HCT116 (cell line): ENCODE data around the gene HDAC11. TPM values are rescaled to one million over a fixed set of nuclear protein-coding genes. Genes with fewer than 3 reads are reported as not detected.
"Not testable (repeated sequence)": the region's sequence is repeated elsewhere in the genome, so short reads cannot be mapped to it uniquely, and the experiment has no call there.

Experiments used
- ATAC-seq: fragments of 200-7000 bp; cut with Tn5 transposase; 2 replicates; pipeline ENCODE4 v1.9.1; 2020; ENCODE audit warnings: mild to moderate bottlenecking, moderate library complexity
- BruUV-seq: library from RNA; stranded (reverse); fragments of 400-500 nt; replicated peaks from 2 replicates; lab custom pipeline; 2021; lab: Mats Ljungman, UMichigan
- CTCF ChIA-PET: fragments of 300-600 bp; sonication (Branson Sonifier 250); formaldehyde crosslinking; loops from one replicate; lab custom pipeline; 2021; ENCODE audit warnings: antibody characterized with exemption; lab: Charles Lee
- POLR2A ChIA-PET: fragments of 300-600, 350-600 bp; sonication (Branson Sonifier 250); formaldehyde crosslinking; loops from one replicate; lab custom pipeline; 2021; ENCODE audit warnings: antibody characterized with exemption; lab: Charles Lee
- RAD21 ChIA-PET, 2 experiments: fragments of 300-600 bp; sonication (Branson Sonifier 250); formaldehyde crosslinking; loops; one replicate each; lab custom pipeline; 2023; ENCODE audit warnings: low total read pairs in 2 of 2; ENCODE audit not compliant: uncharacterized antibody in 2 of 2, unreplicated experiment in 2 of 2, low non-redundant PET in 1 of 2; lab: Charles Lee
- DNase-seq: peaks from one replicate; pipeline ENCODE4 v3.0.0-alpha.2; 2010; ENCODE audit warnings: low read depth, low spot score
- H2AFZ ChIP-seq: fragments of 200-600 bp; shearing (Covaris generic), sonication (generic); 2 replicates; pipeline ENCODE4 v1.6.1; 2017; ENCODE audit warnings: low read depth, mixed run types, mixed read lengths, antibody characterized with exemption, low read length; ENCODE audit not compliant: poor library complexity, severe bottlenecking
- H3K27ac ChIP-seq: 2 replicates; pipeline ENCODE4 v1.5.1; 2012; ENCODE audit warnings: low read depth, low read length
- H3K27me3 ChIP-seq: fragments of 200-600 bp; sonication (generic); 2 replicates; pipeline ENCODE4 v1.6.1; 2016; ENCODE audit warnings: mixed run types, low read length, mixed read lengths; ENCODE audit not compliant: insufficient read depth
- H3K36me3 ChIP-seq, 2 experiments: fragments of 200-500 bp in 1 of 2; fragments of 200-600 bp in 1 of 2; sonication (Bioruptor generic) in 1 of 2; sonication (generic) in 1 of 2; 2 replicates each; pipeline versions ENCODE4 v1.5.1 to v1.6.1; 2014 to 2016; ENCODE audit warnings: low read length in 2 of 2, inconsistent platforms in 1 of 2, mixed read lengths in 1 of 2, mixed run types in 1 of 2; ENCODE audit not compliant: insufficient read depth in 2 of 2, control insufficient read depth in 1 of 2
- H3K4me1 ChIP-seq, 2 experiments: fragments of 200-600 bp in 1 of 2; sonication (generic) in 1 of 2; 2 replicates each; pipeline versions ENCODE4 v1.5.1 to v1.6.1; 2012 to 2017; ENCODE audit warnings: low read length in 2 of 2, inconsistent platforms in 1 of 2, mild to moderate bottlenecking in 1 of 2, mixed read lengths in 1 of 2, mixed run types in 1 of 2, moderate library complexity in 1 of 2; ENCODE audit not compliant: insufficient read depth in 2 of 2, control insufficient read depth in 1 of 2
- H3K4me2 ChIP-seq: fragments of 200-600 bp; sonication (generic); 2 replicates; pipeline ENCODE4 v1.6.1; 2017; ENCODE audit warnings: mixed run types, low read length, mixed read lengths
- H3K4me3 ChIP-seq, 2 experiments: fragments of 200-600 bp in 1 of 2; sonication (generic) in 1 of 2; replicated peaks in 1 of 2; 2 replicates each; pipeline ENCODE4 v1.5.1; 2011 to 2016; ENCODE audit warnings: low read length in 2 of 2, control low read depth in 1 of 2, low read depth in 1 of 2, mild to moderate bottlenecking in 1 of 2, mixed read lengths in 1 of 2, mixed run types in 1 of 2
- H3K79me2 ChIP-seq: fragments of 200-600 bp; sonication (generic); 2 replicates; pipeline ENCODE4 v1.6.1; 2017; ENCODE audit warnings: mild to moderate bottlenecking, mixed run types, low read length, moderate library complexity, mixed read lengths; ENCODE audit not compliant: insufficient read depth
- H3K9ac ChIP-seq: fragments of 200-600 bp; sonication (generic); 2 replicates; pipeline ENCODE4 v1.6.1; 2016; ENCODE audit warnings: low read length, mixed read lengths
- H3K9me2 ChIP-seq: fragments of 200-600 bp; sonication (generic), shearing (Covaris generic); 2 replicates; pipeline ENCODE4 v1.6.1; 2017; ENCODE audit warnings: mixed run types, mild to moderate bottlenecking, moderate library complexity; ENCODE audit not compliant: insufficient read depth
- H3K9me3 ChIP-seq, 2 experiments: fragments of 200-500 bp in 1 of 2; fragments of 200-600 bp in 1 of 2; sonication (Bioruptor generic) in 1 of 2; sonication (generic) in 1 of 2; 2 replicates each; pipeline ENCODE4 v1.6.1; 2014 to 2017; ENCODE audit warnings: low read length in 2 of 2, mixed read lengths in 2 of 2, inconsistent platforms in 1 of 2, low read depth in 1 of 2, mild to moderate bottlenecking in 1 of 2, mixed run types in 1 of 2, moderate library complexity in 1 of 2; ENCODE audit not compliant: control insufficient read depth in 1 of 2, insufficient read depth in 1 of 2
- H4K20me1 ChIP-seq: fragments of 200-600 bp; sonication (generic), shearing (Covaris generic); 2 replicates; pipeline ENCODE4 v1.6.1; 2017; ENCODE audit warnings: mixed run types, mild to moderate bottlenecking, moderate library complexity; ENCODE audit not compliant: insufficient read depth
- CEBPB ChIP-seq: IDR thresholded peaks from 2 replicates; pipeline ENCODE4 v1.6.1; 2012; ENCODE audit warnings: low read depth
- YY1 ChIP-seq: IDR thresholded peaks from 2 replicates; pipeline ENCODE4 v1.6.1; 2011; ENCODE audit warnings: low read length, low read depth, moderate library complexity, mild to moderate bottlenecking; ENCODE audit not compliant: insufficient replicate concordance; ENCODE audit errors: extremely low read depth
- ZBTB33 ChIP-seq: IDR thresholded peaks from 2 replicates; pipeline ENCODE4 v1.6.1; 2011; ENCODE audit warnings: mild to moderate bottlenecking, low read length, moderate library complexity; ENCODE audit not compliant: insufficient replicate concordance; ENCODE audit errors: extremely low read depth
- intact Hi-C: fragments of 100-400 bp; cut with micrococcal nuclease; formaldehyde crosslinking; loops from 2 replicates; pipeline ENCODE4 v1.10.0; 2022
- total RNA-seq: library from RNA; stranded (reverse); gene quantifications from one replicate; pipeline ENCODE4 v1.2.1, GENCODE V29; 2021; ENCODE audit not compliant: unreplicated experiment

The HDAC11 gene
- total RNA-seq, 1 experiment from 2014 or later = 16.1 TPM

DNA sequence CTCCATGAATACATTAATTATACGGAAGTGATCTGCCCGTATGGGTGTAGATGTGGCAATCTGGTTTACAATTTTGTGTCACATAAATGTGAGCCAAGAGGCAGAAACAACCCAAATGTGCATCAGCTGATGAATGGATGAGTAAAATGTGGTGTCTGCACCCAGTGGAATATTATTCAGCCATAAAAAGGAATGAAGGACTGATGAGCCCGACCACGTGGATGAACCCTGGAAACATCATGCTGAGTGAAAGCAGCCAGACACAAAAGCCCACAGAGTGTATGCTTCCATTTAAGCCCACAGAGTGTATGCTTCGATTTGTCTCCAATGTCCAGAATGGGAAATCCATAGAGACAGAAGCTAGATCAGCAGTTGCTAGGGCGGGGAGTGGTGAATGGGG, 41.2 kb downstream of the HDAC11 start:
- H3K9ac ChIP-seq = no peak overlapping the region
- no peaks in the 10 kb centered on the region for H4K20me1 ChIP-seq
- no peaks in the 10 kb centered on the region for H3K36me3 ChIP-seq
- BruUV-seq = no TSS peak
- H2AFZ ChIP-seq = no peak overlapping the region
- ChIA-PET CTCF (no interaction called here), POLR2A (no interaction called here), RAD21 (no interaction called here)
- no peaks in the 10 kb centered on the region for H3K79me2 ChIP-seq
- ATAC-seq (no peak), DNase-seq (no peak)
- TF ChIP-seq YY1 (no peak), ZBTB33 (no peak), CEBPB (no peak)
- no peak overlapping the region for H3K27ac ChIP-seq
- no peaks in the 10 kb centered on the region for H3K9me2 ChIP-seq
- no peak overlapping the region for H3K4me2 ChIP-seq
- H3K4me3 ChIP-seq = no peak overlapping the region
- intact Hi-C loops = no loop called here
- H3K4me1 ChIP-seq = peaks cover 0 to 6% of the 10 kb centered on the region in 2 experiments; a peak in 2 of 4 replicates
- H3K9me3 ChIP-seq = no peaks in the 10 kb centered on the region
- no peaks in the 10 kb centered on the region for H3K27me3 ChIP-seq

DNA sequence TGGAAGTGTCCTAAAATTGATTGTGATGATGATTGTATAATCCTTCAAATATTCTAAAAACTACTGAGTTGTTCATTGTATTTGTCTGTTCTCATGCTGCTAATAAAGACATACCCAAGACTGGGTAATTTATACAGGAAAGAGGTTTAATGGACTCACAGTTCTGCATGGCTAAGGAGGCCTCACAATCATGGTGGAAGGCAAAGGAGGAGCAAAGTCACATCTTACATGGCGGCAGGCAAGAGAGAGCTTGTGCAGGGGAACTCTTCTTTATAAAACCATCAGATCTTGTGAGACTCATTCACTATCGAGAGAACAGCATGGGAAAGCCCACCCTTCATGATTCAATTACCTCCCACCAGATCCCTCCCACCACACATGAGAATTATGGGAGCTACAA, 41.6 kb downstream of the HDAC11 start:
- H3K4me3 ChIP-seq, H3K79me2 ChIP-seq, H3K27me3 ChIP-seq, H3K27ac ChIP-seq, POLR2A ChIA-PET, RAD21 ChIA-PET, H3K9ac ChIP-seq, intact Hi-C loops, CTCF ChIA-PET, DNase-seq, H2AFZ ChIP-seq, H3K9me3 ChIP-seq, ATAC-seq, H4K20me1 ChIP-seq, H3K4me2 ChIP-seq, H3K36me3 ChIP-seq, H3K9me2 ChIP-seq, BruUV-seq: not testable (repeated sequence)
- peaks cover 0 to 10% of the 10 kb centered on the region in 2 experiments; a peak in 2 of 4 replicates for H3K4me1 ChIP-seq
